PFSK-1 (cell line): ENCODE results near the gene PNMA8B.

Experiments
- FOXP2 ChIP-seq: optimal IDR thresholded peaks from 2 replicates; pipeline ENCODE3; 2011; ENCODE audit warnings: borderline replicate concordance, control low read depth, inconsistent platforms; ENCODE audit not compliant: insufficient read depth; ENCODE audit errors: extremely low read length, extremely low read depth
- POLR2AphosphoS5 ChIP-seq: IDR thresholded peaks from 2 replicates; pipeline ENCODE4 v1.6.1; 2012; ENCODE audit warnings: low read depth, mild to moderate bottlenecking, control low read depth, low read length, moderate library complexity
- REST ChIP-seq, 2 experiments: IDR thresholded peaks; 2 replicates each; pipeline versions ENCODE4 v1.6.1 to v1.8.0; 2011 to 2012; ENCODE audit warnings: low read depth in 2 of 2, low read length in 2 of 2, control low read depth in 1 of 2, inconsistent platforms in 1 of 2, mild to moderate bottlenecking in 1 of 2, moderate library complexity in 1 of 2; ENCODE audit not compliant: insufficient read depth in 1 of 2
- SIN3A ChIP-seq: IDR thresholded peaks from 2 replicates; pipeline ENCODE4 v1.6.1; 2012; ENCODE audit warnings: mild to moderate bottlenecking, low read length, moderate library complexity, borderline replicate concordance; ENCODE audit not compliant: insufficient read depth
- TAF1 ChIP-seq: IDR thresholded peaks from 2 replicates; pipeline ENCODE4 v1.6.1; 2012; ENCODE audit warnings: low read length, control low read depth, borderline replicate concordance; ENCODE audit not compliant: insufficient read depth

PNMA8B gene

GRCh38 chr19:46471116-46471733 is 24.4 kb downstream of the PNMA8B start, which contains the start of gene PNMA8A:
PNMA8A (minus strand) TSS chr19:46471563; CDS start chr19:46471035, 528 bp downstream.
- TF ChIP-seq REST (IDR thresholded peaks at IDR 0.05; ENCODE audit: insufficient read depth in 1 of 2, low read depth in 2 of 2, low read length in 2 of 2), result no peak
- TF ChIP-seq POLR2AphosphoS5, result peak; percentile 46; the same call in 1 of the 2 replicates
- no peak for TF ChIP-seq FOXP2

GRCh38 chr19:46470376-46470775 is 25.3 kb downstream of the PNMA8B start:
- TF ChIP-seq FOXP2, result no peak

- no peak for TF ChIP-seq FOXP2
- TF ChIP-seq SIN3A, result no peak
- TF ChIP-seq POLR2AphosphoS5, result no peak
- no peak for TF ChIP-seq TAF1
- TF ChIP-seq REST (IDR thresholded peaks at IDR 0.05; ENCODE audit: insufficient read depth in 1 of 2, low read depth in 2 of 2, low read length in 2 of 2), result no peak
Observed at GRCh38 chr19:46469541-46470185, 26.0 kb downstream of the PNMA8B start.

GRCh38 chr19:46466536-46467196 is 29.0 kb downstream of the PNMA8B start:
- TF ChIP-seq REST (IDR thresholded peaks at IDR 0.05; ENCODE audit: insufficient read depth in 1 of 2, low read depth in 2 of 2, low read length in 2 of 2) (no peak), POLR2AphosphoS5 (no peak), TAF1 (no peak), SIN3A (no peak), FOXP2 (no peak)

- no peak for TF ChIP-seq FOXP2
- no peak for TF ChIP-seq POLR2AphosphoS5
- no peak for TF ChIP-seq REST (IDR thresholded peaks at IDR 0.05; ENCODE audit: insufficient read depth in 1 of 2, low read depth in 2 of 2, low read length in 2 of 2)
- no peak for TF ChIP-seq TAF1
- no peak for TF ChIP-seq SIN3A
Observed at GRCh38 chr19:46463516-46463915, 32.2 kb downstream of the PNMA8B start.
